A549 (cell line): ENCODE measurements around the gene KLLN.
"Not testable (repeated sequence)": the region's sequence is repeated elsewhere in the genome, so short reads cannot be mapped to it uniquely, and the experiment has no call there.

Source experiments
- JUN ChIP-seq, 2 experiments: fragments of >200 bp; sonication (Bioruptor Twin); formaldehyde crosslinking; IDR thresholded peaks; 2 replicates in 1 of 2; 3 replicates in 1 of 2; pipeline ENCODE4 v1.6.1; 2016 to 2017
- POLR2A ChIP-seq: IDR thresholded peaks from 2 replicates; pipeline ENCODE4 v1.6.1; 2012; ENCODE audit warnings: mild to moderate bottlenecking, low read length

- TF ChIP-seq POLR2A; JUN (IDR thresholded peaks at IDR 0.05): not testable (repeated sequence)
Measured at GRCh38 chr10:87855665-87856064, 7.7 kb downstream of the KLLN start.
